Prostate gland (tissue), 2 donors: ENCODE measurements around the gene SCN5A.

Source experiments
- CTCF ChIP-seq, 4 experiments: fragments of 200-600 bp in 2 of 4; fragments of 450-650 bp in 2 of 4; sonication (generic) in 2 of 4; IDR thresholded peaks; 1 replicate in 3 of 4; 2 replicates in 1 of 4; pipeline ENCODE4 v1.5.1; 2016 to 2019; ENCODE audit warnings: antibody characterized with exemption in 4 of 4, mild to moderate bottlenecking in 2 of 4, moderate library complexity in 2 of 4
- POLR2A ChIP-seq: fragments of 450-650 bp; IDR thresholded peaks from one replicate; pipeline ENCODE4 v1.6.1; 2016; ENCODE audit warnings: antibody characterized with exemption, mild to moderate bottlenecking
- POLR2AphosphoS5 ChIP-seq: sonication (generic); formaldehyde crosslinking; IDR thresholded peaks from one replicate; pipeline ENCODE4 v1.6.1; 2017; ENCODE audit warnings: antibody characterized with exemption

GRCh38 chr3:38563070-38563885 lies 86.2 kb downstream of the SCN5A start:
- TF ChIP-seq CTCF (IDR thresholded peaks at IDR 0.05) (no peak), POLR2AphosphoS5 (no peak), POLR2A (no peak)
